ENCODE measurements around the gene TADA2A.

TADA2A gene

GRCh38 chr17:37475731-37476420 is 69.2 kb downstream of the TADA2A start:
- no CpG with 5 or more reads among the region's 1 CpG for WGBS, 2 donors (ENCODE audit: extremely low coverage in 2 of 2, insufficient read length in 2 of 2, insufficient replicate concordance in 1 of 2)
- Histone ChIP-seq H4K8ac (ENCODE audit: low read depth, low read length) (no peak overlapping the region), H2BK12ac (ENCODE audit: low read length) (no peak overlapping the region), H2AK5ac (ENCODE audit: low read depth, low read length) (no peak overlapping the region), H3K36me3 (replicated peaks in 1 of 2; ENCODE audit: control insufficient read depth in 2 of 2, insufficient read depth in 2 of 2, low read length in 2 of 2) (peaks cover 10 to 97% of the 10 kb centered on the region in 2 donors), H3K27ac (replicated peaks; ENCODE audit: low read length) (no peak overlapping the region), H3K4me1 (ENCODE audit: control insufficient read depth in 2 of 2, insufficient read depth in 1 of 2, low read depth in 1 of 2, low read length in 2 of 2) (peaks cover 2 to 5% of the 10 kb centered on the region in 2 donors), H3K79me1 (ENCODE audit: low read depth, low read length) (no peaks in the 10 kb centered on the region), H2BK5ac (ENCODE audit: low read length) (no peak overlapping the region), H3K9me3 (replicated peaks in 1 of 2; ENCODE audit: control insufficient read depth in 2 of 2, insufficient read depth in 1 of 2, low read depth in 1 of 2, low read length in 2 of 2) (no peaks in the 10 kb centered on the region), H3K27me3 (ENCODE audit: control insufficient read depth in 3 of 3, insufficient read depth in 3 of 3, low read depth in 1 of 3, low read length in 3 of 3) (no peaks in the 10 kb centered on the region), H4K91ac (ENCODE audit: low read depth, low read length, poor library complexity) (no peak overlapping the region), H2BK15ac (ENCODE audit: low read length) (no peak overlapping the region), H3K18ac (ENCODE audit: low read length) (no peak overlapping the region), H3K4ac (ENCODE audit: low read length) (no peak overlapping the region), H3K14ac (ENCODE audit: low read length) (no peak overlapping the region), H3K9ac (ENCODE audit: low read depth, low read length, poor library complexity) (no peak overlapping the region), H3K4me3 (ENCODE audit: low read length in 2 of 2) (no peak overlapping the region), H3K4me2 (ENCODE audit: insufficient read depth, low read length, poor library complexity, severe bottlenecking) (no peak overlapping the region), H3K23ac (ENCODE audit: low read depth, low read length, poor library complexity) (no peak overlapping the region), H2AFZ (ENCODE audit: low read length) (no peak overlapping the region), H2BK120ac (ENCODE audit: low read depth, low read length) (no peak overlapping the region)
- DNase-seq (ENCODE audit: low spot score) = no peak

- H3K18ac ChIP-seq (ENCODE audit: low read length) = no peak overlapping the region
- H3K9ac ChIP-seq (ENCODE audit: low read depth, low read length, poor library complexity) = no peak overlapping the region
- H3K27ac ChIP-seq (replicated peaks; ENCODE audit: low read length) = no peak overlapping the region
- H3K27me3 ChIP-seq (ENCODE audit: control insufficient read depth in 3 of 3, insufficient read depth in 3 of 3, low read depth in 1 of 3, low read length in 3 of 3) = no peaks in the 10 kb centered on the region
- no peaks in the 10 kb centered on the region for H3K9me3 ChIP-seq (replicated peaks in 1 of 2; ENCODE audit: control insufficient read depth in 2 of 2, insufficient read depth in 1 of 2, low read depth in 1 of 2, low read length in 2 of 2)
- peaks cover 8 to 94% of the 10 kb centered on the region in 2 donors for H3K36me3 ChIP-seq (replicated peaks in 1 of 2; ENCODE audit: control insufficient read depth in 2 of 2, insufficient read depth in 2 of 2, low read length in 2 of 2)
- H4K91ac ChIP-seq (ENCODE audit: low read depth, low read length, poor library complexity) = no peak overlapping the region
- WGBS, 2 donors (ENCODE audit: extremely low coverage in 2 of 2, insufficient read length in 2 of 2, insufficient replicate concordance in 1 of 2) = no CpG with 5 or more reads among the region's 4 CpGs
- no peak overlapping the region for H4K8ac ChIP-seq (ENCODE audit: low read depth, low read length)
- H3K79me1 ChIP-seq (ENCODE audit: low read depth, low read length) = no peaks in the 10 kb centered on the region
- no peak overlapping the region for H3K4me2 ChIP-seq (ENCODE audit: insufficient read depth, low read length, poor library complexity, severe bottlenecking)
- no peak overlapping the region for H2BK12ac ChIP-seq (ENCODE audit: low read length)
- H3K4ac ChIP-seq (ENCODE audit: low read length) = no peak overlapping the region
- H2AFZ ChIP-seq (ENCODE audit: low read length) = no peak overlapping the region
- no peak overlapping the region for H2BK5ac ChIP-seq (ENCODE audit: low read length)
- peaks cover 2 to 5% of the 10 kb centered on the region in 2 donors for H3K4me1 ChIP-seq (ENCODE audit: control insufficient read depth in 2 of 2, insufficient read depth in 1 of 2, low read depth in 1 of 2, low read length in 2 of 2)
- no peak overlapping the region for H3K4me3 ChIP-seq (ENCODE audit: low read length in 2 of 2)
- H2AK5ac ChIP-seq (ENCODE audit: low read depth, low read length) = no peak overlapping the region
- no peak overlapping the region for H2BK120ac ChIP-seq (ENCODE audit: low read depth, low read length)
- DNase-seq (ENCODE audit: low spot score) = no peak
- no peak overlapping the region for H3K23ac ChIP-seq (ENCODE audit: low read depth, low read length, poor library complexity)
- no peak overlapping the region for H2BK15ac ChIP-seq (ENCODE audit: low read length)
- no peak overlapping the region for H3K14ac ChIP-seq (ENCODE audit: low read length)
These were observed 69.9 kb downstream of the TADA2A start for GRCh38 chr17:37476431-37477120.

GRCh38 chr17:37478187-37478586 is 71.5 kb downstream of the TADA2A start:
- WGBS, 2 donors (ENCODE audit: extremely low coverage in 2 of 2, insufficient read length in 2 of 2, insufficient replicate concordance in 1 of 2) = no CpG with 5 or more reads among the region's 2 CpGs
- no peak for DNase-seq (ENCODE audit: low spot score)
- Histone ChIP-seq H2BK5ac (ENCODE audit: low read length) (no peak overlapping the region), H3K9ac (ENCODE audit: low read depth, low read length, poor library complexity) (no peak overlapping the region), H2AK5ac (ENCODE audit: low read depth, low read length) (no peak overlapping the region), H3K23ac (ENCODE audit: low read depth, low read length, poor library complexity) (no peak overlapping the region), H4K8ac (ENCODE audit: low read depth, low read length) (no peak overlapping the region), H3K27me3 (ENCODE audit: control insufficient read depth in 3 of 3, insufficient read depth in 3 of 3, low read depth in 1 of 3, low read length in 3 of 3) (no peaks in the 10 kb centered on the region), H4K91ac (ENCODE audit: low read depth, low read length, poor library complexity) (no peak overlapping the region), H3K18ac (ENCODE audit: low read length) (no peak overlapping the region), H3K27ac (replicated peaks; ENCODE audit: low read length) (no peak overlapping the region), H3K36me3 (replicated peaks in 1 of 2; ENCODE audit: control insufficient read depth in 2 of 2, insufficient read depth in 2 of 2, low read length in 2 of 2) (peaks cover 8 to 78% of the 10 kb centered on the region in 2 donors), H3K4me1 (ENCODE audit: control insufficient read depth in 2 of 2, insufficient read depth in 1 of 2, low read depth in 1 of 2, low read length in 2 of 2) (peaks cover 5 to 7% of the 10 kb centered on the region in 2 donors), H2BK12ac (ENCODE audit: low read length) (no peak overlapping the region), H2BK120ac (ENCODE audit: low read depth, low read length) (no peak overlapping the region), H3K14ac (ENCODE audit: low read length) (no peak overlapping the region), H3K9me3 (replicated peaks in 1 of 2; ENCODE audit: control insufficient read depth in 2 of 2, insufficient read depth in 1 of 2, low read depth in 1 of 2, low read length in 2 of 2) (no peaks in the 10 kb centered on the region), H2BK15ac (ENCODE audit: low read length) (no peak overlapping the region), H2AFZ (ENCODE audit: low read length) (no peak overlapping the region), H3K4ac (ENCODE audit: low read length) (no peak overlapping the region), H3K79me1 (ENCODE audit: low read depth, low read length) (no peaks in the 10 kb centered on the region), H3K4me2 (ENCODE audit: insufficient read depth, low read length, poor library complexity, severe bottlenecking) (no peak overlapping the region), H3K4me3 (ENCODE audit: low read length in 2 of 2) (no peak overlapping the region)

- peaks cover 6 to 70% of the 10 kb centered on the region in 2 donors for H3K36me3 ChIP-seq (replicated peaks in 1 of 2; ENCODE audit: control insufficient read depth in 2 of 2, insufficient read depth in 2 of 2, low read length in 2 of 2)
- no peak overlapping the region for H3K18ac ChIP-seq (ENCODE audit: low read length)
- no peak overlapping the region for H2BK15ac ChIP-seq (ENCODE audit: low read length)
- no peak overlapping the region for H2AK5ac ChIP-seq (ENCODE audit: low read depth, low read length)
- H3K4ac ChIP-seq (ENCODE audit: low read length) = no peak overlapping the region
- H3K4me1 ChIP-seq (ENCODE audit: control insufficient read depth in 2 of 2, insufficient read depth in 1 of 2, low read depth in 1 of 2, low read length in 2 of 2) = peaks cover 10 to 12% of the 10 kb centered on the region in 2 donors
- no peak overlapping the region for H4K8ac ChIP-seq (ENCODE audit: low read depth, low read length)
- H3K4me2 ChIP-seq (ENCODE audit: insufficient read depth, low read length, poor library complexity, severe bottlenecking) = no peak overlapping the region
- no peak overlapping the region for H2BK12ac ChIP-seq (ENCODE audit: low read length)
- H3K14ac ChIP-seq (ENCODE audit: low read length) = no peak overlapping the region
- H2BK5ac ChIP-seq (ENCODE audit: low read length) = no peak overlapping the region
- no peak overlapping the region for H3K4me3 ChIP-seq (ENCODE audit: low read length in 2 of 2)
- DNase-seq (ENCODE audit: low spot score) = no peak
- H3K9ac ChIP-seq (ENCODE audit: low read depth, low read length, poor library complexity) = no peak overlapping the region
- no peaks in the 10 kb centered on the region for H3K27me3 ChIP-seq (ENCODE audit: control insufficient read depth in 3 of 3, insufficient read depth in 3 of 3, low read depth in 1 of 3, low read length in 3 of 3)
- H2BK120ac ChIP-seq (ENCODE audit: low read depth, low read length) = no peak overlapping the region
- H3K27ac ChIP-seq (replicated peaks; ENCODE audit: low read length) = no peak overlapping the region
- no peak overlapping the region for H3K23ac ChIP-seq (ENCODE audit: low read depth, low read length, poor library complexity)
- H3K9me3 ChIP-seq (replicated peaks in 1 of 2; ENCODE audit: control insufficient read depth in 2 of 2, insufficient read depth in 1 of 2, low read depth in 1 of 2, low read length in 2 of 2) = no peaks in the 10 kb centered on the region
- no peak overlapping the region for H4K91ac ChIP-seq (ENCODE audit: low read depth, low read length, poor library complexity)
- WGBS, 2 donors (ENCODE audit: extremely low coverage in 2 of 2, insufficient read length in 2 of 2, insufficient replicate concordance in 1 of 2) = no CpG with 5 or more reads among the region's 1 CpG
- H2AFZ ChIP-seq (ENCODE audit: low read length) = no peak overlapping the region
- no peaks in the 10 kb centered on the region for H3K79me1 ChIP-seq (ENCODE audit: low read depth, low read length)
These were observed 72.3 kb downstream of the TADA2A start for GRCh38 chr17:37479025-37479424.

All from neuronal stem cell (in vitro differentiated cells).